Adipocyte (in vitro differentiated cells): ENCODE results near the gene FAM53B.

Experiments used
- DNase-seq: peaks from one replicate; pipeline ENCODE4 v3.0.0-alpha.2; 2015; ENCODE audit warnings: low read depth
- H3K27me3 ChIP-seq: replicated peaks from 2 replicates; pipeline ENCODE4 v1.7.0; 2013; ENCODE audit warnings: mild to moderate bottlenecking, low read length, moderate library complexity; ENCODE audit not compliant: control insufficient read depth, insufficient read depth
- H3K36me3 ChIP-seq: 2 replicates; pipeline ENCODE4 v1.7.0; 2013; ENCODE audit warnings: low read length, mild to moderate bottlenecking, moderate library complexity; ENCODE audit not compliant: control insufficient read depth, insufficient read depth, severe bottlenecking
- H3K4me1 ChIP-seq: 2 replicates; pipeline ENCODE4 v1.7.0; 2013; ENCODE audit warnings: mild to moderate bottlenecking, low read length, moderate library complexity; ENCODE audit not compliant: control insufficient read depth, insufficient read depth
- H3K4me3 ChIP-seq: 2 replicates; pipeline ENCODE4 v1.7.0; 2013; ENCODE audit warnings: mild to moderate bottlenecking, low read length, moderate library complexity
- H3K9ac ChIP-seq: 2 replicates; pipeline ENCODE4 v1.7.0; 2013; ENCODE audit warnings: mild to moderate bottlenecking, low read length, moderate library complexity
- H3K9me3 ChIP-seq: 2 replicates; pipeline ENCODE4 v1.7.0; 2013; ENCODE audit warnings: mild to moderate bottlenecking, low read length, moderate library complexity; ENCODE audit not compliant: control insufficient read depth

FAM53B gene

DNA sequence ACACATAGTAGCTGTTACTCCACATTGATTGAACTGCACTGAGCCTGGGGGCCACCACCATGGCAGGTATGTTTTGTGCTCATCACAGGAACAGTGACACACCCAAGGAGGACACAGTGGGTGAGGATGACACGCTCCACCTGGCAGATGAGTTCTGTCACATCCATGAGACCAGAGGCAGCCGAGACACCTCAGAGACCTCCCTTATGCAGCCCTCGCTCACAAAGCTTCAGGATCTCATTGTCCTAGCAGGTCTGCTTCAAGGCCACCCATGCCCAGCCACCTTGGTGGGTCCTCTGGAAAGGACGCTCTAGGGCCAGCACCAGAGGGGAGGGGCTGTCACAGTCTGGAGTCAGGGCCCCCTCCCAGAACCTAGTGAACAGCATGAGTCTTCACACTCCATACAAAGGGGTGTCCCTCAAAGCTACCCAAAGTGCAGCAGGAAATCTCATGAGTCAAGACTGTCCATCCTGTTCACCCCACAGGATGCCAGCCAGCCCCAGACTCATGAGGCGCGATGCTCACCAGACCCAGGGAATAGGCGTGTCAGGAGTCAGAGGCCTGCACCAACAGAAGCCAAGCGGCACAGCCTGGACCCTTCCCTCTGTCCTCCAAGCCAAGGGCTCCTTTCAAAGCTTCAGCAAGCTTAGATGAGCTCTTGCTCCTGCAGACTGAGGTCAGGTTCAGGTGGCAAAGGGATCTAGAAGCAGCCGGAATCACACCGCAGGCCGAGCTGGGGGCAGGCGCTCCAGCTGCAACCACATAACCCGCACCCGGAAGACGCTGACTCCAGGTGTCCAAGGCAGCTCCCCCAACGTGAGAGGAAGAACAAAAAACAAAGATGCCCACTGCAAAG lies 9.6 kb downstream of the FAM53B start:
- Histone ChIP-seq H3K4me3 (no peak overlapping the region), H3K9ac (no peak overlapping the region), H3K9me3 (no peaks in the 10 kb centered on the region), H3K27me3 (no peaks in the 10 kb centered on the region), H3K4me1 (peaks cover 67% of the 10 kb centered on the region), H3K36me3 (no peaks in the 10 kb centered on the region)
- DNase-seq: no peak

DNA sequence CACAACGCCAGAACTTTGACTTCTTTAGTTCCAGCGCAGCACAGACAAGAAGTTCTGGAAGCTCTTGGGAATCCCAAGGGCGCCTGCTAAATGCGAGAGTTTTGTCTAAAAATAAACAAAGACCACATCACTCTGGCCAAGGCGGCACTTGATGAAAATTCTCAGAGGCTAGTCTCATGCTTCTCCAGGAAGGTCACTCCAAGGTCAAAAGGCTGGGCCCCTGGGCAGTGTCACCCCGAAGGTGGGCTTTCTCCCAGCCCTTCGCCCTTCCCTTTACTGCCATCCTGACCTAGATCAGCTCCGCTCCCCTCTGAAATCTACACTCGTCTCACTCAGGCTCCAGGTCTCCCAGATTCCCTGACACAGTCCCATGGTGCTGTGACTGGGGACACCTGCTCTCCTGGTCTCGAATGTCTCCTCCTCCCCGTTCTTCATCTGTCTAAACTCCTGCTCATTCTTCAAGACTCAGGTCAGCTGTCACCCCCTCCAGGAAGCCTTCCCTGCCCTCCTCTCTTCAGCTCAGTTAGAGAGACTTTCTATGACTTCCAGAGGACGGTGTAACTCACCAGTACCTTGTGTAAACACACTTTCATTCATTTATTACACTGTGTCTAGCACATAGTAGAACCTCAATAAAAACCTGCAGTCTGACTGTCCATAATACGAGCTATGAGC lies 10.5 kb downstream of the FAM53B start:
- Histone ChIP-seq H3K9ac (peak overlapping the region; percentile 36), H3K4me3 (no peak overlapping the region), H3K9me3 (no peaks in the 10 kb centered on the region), H3K36me3 (no peaks in the 10 kb centered on the region), H3K4me1 (peaks cover 67% of the 10 kb centered on the region), H3K27me3 (no peaks in the 10 kb centered on the region)
- no peak for DNase-seq

DNA sequence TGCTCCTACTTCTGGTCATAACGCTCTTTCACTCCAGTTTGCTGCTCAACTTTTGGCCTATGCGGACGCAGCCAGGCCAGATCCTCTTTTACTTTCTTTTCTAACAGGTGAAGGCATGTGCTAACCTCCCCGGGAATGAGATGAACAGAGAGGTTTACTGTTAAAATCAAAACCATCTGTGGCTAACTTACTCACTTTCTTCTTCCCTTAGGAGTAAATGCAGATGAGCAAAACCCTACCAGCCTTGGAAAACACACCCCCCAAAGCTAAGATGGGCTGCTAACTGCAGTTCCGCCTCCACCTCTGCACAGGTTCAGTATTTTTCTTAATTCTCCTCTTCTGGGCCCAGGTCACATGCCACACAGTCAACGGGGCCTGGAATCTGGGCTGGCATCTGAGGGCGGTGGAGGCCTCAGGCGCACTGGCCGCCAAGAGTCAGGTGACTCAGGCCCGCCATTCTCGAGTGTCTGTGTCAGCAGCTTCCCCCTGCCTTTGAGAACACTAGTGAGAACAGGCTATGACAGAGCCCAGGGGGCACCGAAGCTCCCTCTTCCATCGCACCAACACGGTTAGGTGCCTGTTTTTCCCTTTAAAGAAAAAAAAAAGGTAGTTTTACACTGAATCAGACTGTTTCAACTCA lies 11.1 kb downstream of the FAM53B start:
- Histone ChIP-seq H3K9me3 (no peaks in the 10 kb centered on the region), H3K4me1 (peaks cover 68% of the 10 kb centered on the region)
- DNase-seq: no peak

DNA sequence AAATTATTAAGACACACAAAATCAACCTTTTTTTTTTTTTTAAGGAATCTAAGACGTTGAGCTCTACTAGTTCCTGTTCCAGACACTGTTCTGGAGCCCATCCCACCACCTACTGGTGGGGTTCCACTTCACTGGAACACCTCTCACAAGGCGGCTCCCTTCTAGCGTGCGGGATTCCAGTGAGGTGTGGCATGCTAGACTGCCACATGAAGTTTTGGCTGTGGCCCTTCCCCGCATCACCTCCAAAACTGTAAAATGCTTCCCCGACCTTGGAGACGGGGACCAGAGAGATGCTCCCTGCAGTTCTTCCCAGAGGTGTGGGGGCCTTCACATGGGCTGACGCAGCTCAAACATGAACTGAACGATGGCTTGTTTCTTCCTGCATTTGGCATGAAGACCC lies 12.6 kb downstream of the FAM53B start:
- Histone ChIP-seq H3K36me3 (no peaks in the 10 kb centered on the region), H3K9ac (no peak overlapping the region), H3K9me3 (no peaks in the 10 kb centered on the region), H3K4me3 (no peak overlapping the region), H3K27me3 (no peaks in the 10 kb centered on the region), H3K4me1 (peaks cover 60% of the 10 kb centered on the region)
- DNase-seq: no peak

More for the DNA sequence above, 11.1 kb downstream of the FAM53B start:
- no peaks in the 10 kb centered on the region for H3K36me3 ChIP-seq
- no peak overlapping the region for H3K4me3 ChIP-seq
- H3K27me3 ChIP-seq: no peaks in the 10 kb centered on the region
- H3K9ac ChIP-seq: peak overlapping the region; percentile 36

DNA sequence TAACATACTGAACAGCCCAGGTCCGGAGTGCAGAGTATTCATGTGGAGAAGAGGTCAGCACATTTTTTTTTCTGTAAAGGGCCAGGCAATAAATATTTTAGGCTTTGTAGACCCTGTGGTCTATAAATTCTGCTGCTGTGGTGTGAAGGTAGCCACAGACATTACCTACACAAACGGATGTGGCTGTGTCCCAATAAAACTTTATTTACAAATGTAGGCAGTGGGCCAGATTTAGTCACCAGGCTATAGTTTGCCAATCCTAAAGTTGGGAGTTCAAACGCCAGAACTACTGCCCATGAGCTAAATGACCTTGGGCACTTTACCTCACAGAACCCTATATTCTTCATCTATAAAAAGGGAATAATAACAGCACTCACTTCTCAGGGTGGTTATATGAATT lies 13.4 kb downstream of the FAM53B start:
- no peak for DNase-seq
- no peaks in the 10 kb centered on the region for H3K27me3 ChIP-seq
- H3K9me3 ChIP-seq: no peaks in the 10 kb centered on the region
- no peak overlapping the region for H3K4me3 ChIP-seq
- no peak overlapping the region for H3K9ac ChIP-seq
- H3K4me1 ChIP-seq: peaks cover 52% of the 10 kb centered on the region
- H3K36me3 ChIP-seq: no peaks in the 10 kb centered on the region

DNA sequence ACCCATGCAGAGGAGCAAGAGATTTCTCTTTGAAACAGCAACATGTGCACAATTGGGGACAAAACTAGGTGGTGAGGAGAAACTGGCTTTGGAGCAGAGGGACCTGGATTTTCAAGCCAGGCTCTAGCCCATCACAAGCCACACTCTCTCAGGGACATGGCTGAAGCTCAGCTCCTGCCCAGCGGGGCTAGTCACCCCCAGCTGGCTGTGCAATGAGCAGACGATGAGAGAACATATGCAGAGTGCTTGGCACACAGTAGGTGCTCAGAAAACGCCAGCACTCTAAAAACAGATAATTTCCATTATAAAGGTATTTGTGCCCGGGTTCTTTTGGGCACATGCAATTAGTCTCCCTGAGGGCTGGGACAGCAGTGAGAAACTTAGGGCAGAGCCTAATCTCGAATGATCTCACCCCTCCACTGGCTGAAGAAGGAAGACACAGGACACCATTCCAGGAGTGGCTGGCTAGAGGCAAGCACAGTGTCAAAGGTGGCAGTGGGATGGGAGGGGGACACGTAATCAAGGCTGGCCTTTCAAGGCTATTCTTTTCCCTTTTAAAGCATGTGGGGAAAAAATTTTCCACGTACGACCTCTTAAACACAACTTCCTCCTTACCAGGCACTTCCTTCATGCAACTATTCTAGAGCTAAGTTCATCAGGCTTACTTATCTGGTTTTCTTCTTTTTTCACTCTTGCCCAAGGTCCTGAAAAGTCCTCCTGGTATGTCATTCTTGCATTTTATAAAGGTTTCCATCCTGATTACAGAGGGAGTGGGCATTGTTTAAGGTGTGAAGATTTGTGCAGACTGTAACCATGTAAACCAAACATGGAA lies 15.1 kb downstream of the FAM53B start:
- Histone ChIP-seq H3K27me3 (no peaks in the 10 kb centered on the region), H3K9ac (no peak overlapping the region), H3K4me1 (peaks cover 48% of the 10 kb centered on the region), H3K36me3 (no peaks in the 10 kb centered on the region), H3K4me3 (peak overlapping the region; percentile 0), H3K9me3 (no peaks in the 10 kb centered on the region)
- DNase-seq: no peak

DNA sequence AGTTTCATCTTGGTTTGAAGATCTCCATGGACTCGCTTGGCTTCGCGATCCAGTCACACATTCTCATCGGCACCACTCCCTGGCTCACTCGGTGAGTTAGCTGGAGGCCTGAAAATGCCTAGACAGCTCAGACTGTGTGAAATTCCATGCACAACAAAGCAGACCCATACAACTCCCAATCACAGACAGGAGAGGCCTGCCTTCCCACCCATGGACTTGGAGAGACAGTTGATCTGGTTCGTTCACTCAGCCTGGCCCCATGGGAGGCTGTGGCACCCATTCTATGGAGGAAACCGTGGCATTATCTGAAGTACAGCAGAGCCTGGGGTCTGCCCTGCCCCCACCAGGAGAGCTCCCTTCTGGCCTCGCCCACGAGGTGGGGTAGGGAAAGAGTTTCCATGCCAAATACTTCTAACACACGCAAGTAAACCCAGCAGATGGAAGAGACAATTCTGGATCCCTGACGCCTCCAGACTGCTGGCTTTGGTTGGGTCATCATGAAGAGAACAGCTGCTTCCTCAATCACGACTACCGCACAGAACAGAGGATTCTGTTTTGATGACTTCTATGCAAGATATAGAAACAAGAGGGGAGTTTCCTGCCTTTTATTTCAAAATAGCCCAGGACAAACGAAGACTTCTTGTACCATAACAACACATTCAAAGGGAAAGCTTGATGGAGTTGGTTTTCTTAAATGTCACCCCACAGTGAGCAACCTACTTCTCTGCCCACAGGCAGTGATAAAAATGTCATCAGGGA lies 15.9 kb downstream of the FAM53B start:
- no peak for DNase-seq
- Histone ChIP-seq H3K9ac (no peak overlapping the region), H3K27me3 (no peaks in the 10 kb centered on the region), H3K4me1 (peaks cover 48% of the 10 kb centered on the region), H3K4me3 (peak overlapping the region; percentile 0), H3K36me3 (no peaks in the 10 kb centered on the region), H3K9me3 (no peaks in the 10 kb centered on the region)

DNA sequence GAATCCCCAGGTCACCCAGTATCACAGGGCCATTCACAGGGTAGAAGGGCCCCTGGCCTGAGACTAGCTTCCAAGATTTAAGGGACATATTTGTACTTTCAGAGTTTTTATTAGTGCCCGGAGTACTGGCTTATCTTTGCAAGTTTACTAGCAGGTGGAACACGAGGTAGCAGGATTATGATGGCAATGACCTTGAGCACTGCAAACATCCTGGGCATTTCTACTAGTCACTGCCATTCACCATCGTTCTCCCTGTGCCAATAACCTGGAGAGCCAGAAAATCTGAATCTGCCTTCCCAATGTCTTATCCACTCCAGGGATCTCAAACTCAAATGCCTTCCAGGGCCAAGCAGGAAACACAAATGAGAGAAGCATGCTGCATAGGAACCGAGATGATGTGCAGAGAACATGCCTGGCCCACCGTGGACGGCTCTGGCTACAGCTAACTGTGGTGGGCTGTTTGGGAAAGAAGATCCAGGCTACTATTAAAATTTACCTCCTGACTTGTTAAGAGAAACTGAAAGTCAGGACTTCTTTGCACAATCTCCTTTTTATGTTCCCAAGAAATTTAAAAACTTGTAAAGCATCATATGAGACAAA lies 16.7 kb downstream of the FAM53B start:
- no peak overlapping the region for H3K4me3 ChIP-seq
- H3K4me1 ChIP-seq: peaks cover 49% of the 10 kb centered on the region

DNA sequence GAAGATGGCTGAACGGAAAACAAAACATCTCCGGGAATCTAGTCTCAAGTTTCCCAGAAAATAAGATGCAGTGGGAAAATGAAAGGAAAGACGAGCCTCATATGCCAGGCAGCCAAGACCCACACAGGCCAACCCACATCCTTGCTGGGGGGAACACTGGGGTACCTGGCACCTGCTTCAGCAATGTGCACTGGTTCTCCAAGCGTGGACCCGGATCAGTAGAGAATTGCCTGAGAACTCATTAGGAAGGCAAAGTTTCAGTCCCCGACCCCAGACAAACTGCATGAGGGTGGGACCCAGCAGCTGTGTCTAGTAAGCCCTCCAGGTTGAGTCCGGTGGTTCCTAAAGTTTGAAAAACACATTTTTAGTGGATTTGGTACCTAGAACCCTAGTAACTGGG lies 18.4 kb downstream of the FAM53B start:
- no peak for DNase-seq
- Histone ChIP-seq H3K4me3 (no peak overlapping the region), H3K27me3 (no peaks in the 10 kb centered on the region), H3K36me3 (no peaks in the 10 kb centered on the region), H3K9me3 (no peaks in the 10 kb centered on the region), H3K9ac (no peak overlapping the region), H3K4me1 (peaks cover 57% of the 10 kb centered on the region)

More for the DNA sequence above, 16.7 kb downstream of the FAM53B start:
- Histone ChIP-seq H3K27me3 (no peaks in the 10 kb centered on the region), H3K9ac (no peak overlapping the region), H3K36me3 (no peaks in the 10 kb centered on the region), H3K9me3 (no peaks in the 10 kb centered on the region)
- DNase-seq: no peak

DNA sequence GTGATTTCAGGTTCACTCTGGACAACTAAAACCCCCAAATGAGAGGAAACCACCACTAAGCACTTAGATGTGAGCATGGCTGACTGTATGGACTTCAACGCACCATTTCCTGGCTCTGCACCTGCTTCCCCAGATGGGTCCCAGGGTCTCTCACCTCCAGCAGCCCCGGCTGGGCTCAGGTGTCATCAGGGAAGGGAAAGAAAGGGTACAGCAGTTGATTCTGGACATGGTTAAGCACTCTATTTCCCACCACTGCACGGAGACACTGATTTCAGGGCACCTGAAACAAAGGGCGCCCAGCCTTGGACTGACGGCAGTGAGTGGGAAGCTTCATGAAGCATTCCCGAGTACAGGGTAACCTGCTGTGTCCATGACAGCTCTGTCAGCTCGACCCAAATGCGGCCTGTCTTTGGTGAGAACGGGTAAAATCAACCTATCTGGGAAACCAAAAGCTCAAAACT lies 19.0 kb downstream of the FAM53B start:
- Histone ChIP-seq H3K9me3 (no peaks in the 10 kb centered on the region), H3K4me3 (no peak overlapping the region), H3K9ac (no peak overlapping the region), H3K4me1 (peaks cover 57% of the 10 kb centered on the region), H3K27me3 (no peaks in the 10 kb centered on the region), H3K36me3 (no peaks in the 10 kb centered on the region)
- DNase-seq: no peak
